Trophoblast cell (in vitro differentiated cells and primary cell): ENCODE data around the gene PLVAP.

Experiments
- DNase-seq, 2 donors: peaks; one replicate each; pipeline ENCODE4 v3.0.0-alpha.2; 2016
- H2AFZ ChIP-seq: 2 replicates; pipeline ENCODE4 v1.6.1; 2013; ENCODE audit warnings: low read length, moderate library complexity, mild to moderate bottlenecking; ENCODE audit not compliant: insufficient read depth, poor library complexity
- H2AK5ac ChIP-seq: 2 replicates; pipeline ENCODE4 v1.6.1; 2013; ENCODE audit warnings: mild to moderate bottlenecking, low read length
- H2BK120ac ChIP-seq: 2 replicates; pipeline ENCODE4 v1.6.1; 2013; ENCODE audit warnings: low read length, mild to moderate bottlenecking, moderate library complexity; ENCODE audit not compliant: insufficient read depth, poor library complexity
- H2BK12ac ChIP-seq: 2 replicates; pipeline ENCODE4 v1.6.1; 2013; ENCODE audit warnings: mild to moderate bottlenecking, low read length, moderate library complexity
- H2BK5ac ChIP-seq: 2 replicates; pipeline ENCODE4 v1.6.1; 2013; ENCODE audit warnings: low read length, low read depth, moderate library complexity, mild to moderate bottlenecking; ENCODE audit not compliant: poor library complexity
- H3K14ac ChIP-seq: 2 replicates; pipeline ENCODE4 v1.6.1; 2013; ENCODE audit warnings: mild to moderate bottlenecking, low read length
- H3K18ac ChIP-seq: 2 replicates; pipeline ENCODE4 v1.6.1; 2013; ENCODE audit warnings: mild to moderate bottlenecking, low read length
- H3K23ac ChIP-seq: 2 replicates; pipeline ENCODE4 v1.6.1; 2013; ENCODE audit warnings: low read length
- H3K27ac ChIP-seq: 2 replicates; pipeline ENCODE4 v1.5.1; 2013; ENCODE audit warnings: low read depth, mild to moderate bottlenecking, inconsistent platforms, low read length, moderate library complexity
- H3K27me3 ChIP-seq: 2 replicates; pipeline ENCODE4 v1.6.1; 2013; ENCODE audit warnings: inconsistent platforms, mild to moderate bottlenecking, low read length, moderate library complexity; ENCODE audit not compliant: insufficient read depth
- H3K36me3 ChIP-seq, 2 experiments: 1 replicate in 1 of 2; 2 replicates in 1 of 2; pipeline ENCODE4 v1.6.1; 2013; ENCODE audit warnings: low read length in 2 of 2, mild to moderate bottlenecking in 2 of 2, moderate library complexity in 1 of 2; ENCODE audit not compliant: insufficient read depth in 2 of 2, control insufficient read depth in 1 of 2
- H3K4ac ChIP-seq: 2 replicates; pipeline ENCODE4 v1.6.1; 2013; ENCODE audit warnings: low read depth, mild to moderate bottlenecking, low read length, moderate library complexity
- H3K4me1 ChIP-seq, 2 experiments: 1 replicate in 1 of 2; 2 replicates in 1 of 2; pipeline ENCODE4 v1.6.1; 2013; ENCODE audit warnings: low read length in 2 of 2, mild to moderate bottlenecking in 2 of 2, moderate library complexity in 1 of 2; ENCODE audit not compliant: insufficient read depth in 2 of 2, control insufficient read depth in 1 of 2
- H3K4me2 ChIP-seq: 2 replicates; pipeline ENCODE4 v1.6.1; 2013; ENCODE audit warnings: inconsistent platforms, mild to moderate bottlenecking, low read length, moderate library complexity
- H3K4me3 ChIP-seq: 2 replicates; pipeline ENCODE4 v1.5.1; 2013; ENCODE audit warnings: mild to moderate bottlenecking, low read depth, low read length, inconsistent platforms
- H3K79me1 ChIP-seq: one replicate; pipeline ENCODE4 v1.6.1; 2013; ENCODE audit warnings: low read length
- H3K79me2 ChIP-seq: 2 replicates; pipeline ENCODE4 v1.6.1; 2013; ENCODE audit warnings: low read length, mild to moderate bottlenecking; ENCODE audit not compliant: control insufficient read depth, insufficient read depth, poor library complexity
- H3K9ac ChIP-seq: 2 replicates; pipeline ENCODE4 v1.6.1; 2013; ENCODE audit warnings: mild to moderate bottlenecking, low read length
- H3K9me3 ChIP-seq: 2 replicates; pipeline ENCODE4 v1.6.1; 2013; ENCODE audit warnings: low read depth, mild to moderate bottlenecking, control low read depth, inconsistent platforms, low read length; ENCODE audit not compliant: insufficient read depth
- H4K12ac ChIP-seq: 2 replicates; pipeline ENCODE4 v1.6.1; 2013; ENCODE audit warnings: low read depth, mild to moderate bottlenecking, low read length, moderate library complexity
- H4K8ac ChIP-seq: 2 replicates; pipeline ENCODE4 v1.6.1; 2013; ENCODE audit warnings: low read depth, mild to moderate bottlenecking, low read length, moderate library complexity
- H4K91ac ChIP-seq: one replicate; pipeline ENCODE4 v1.6.1; 2013; ENCODE audit warnings: low read depth, mild to moderate bottlenecking, low read length, moderate library complexity
- WGBS: extraction: QIAGEN DNeasy Blood & Tissue Kit; methylation state at CpG from one replicate; pipeline ENCODE4 v1.1.7; 2013; ENCODE audit warnings: missing lambda C conversion rate; ENCODE audit not compliant: insufficient read length, insufficient coverage; ENCODE audit errors: extremely low coverage; 5-methylcytosine and 5-hydroxymethylcytosine counted together

Gene PLVAP

GRCh38 chr19:17357724-17358123 lies 19.4 kb downstream of the PLVAP start:
- DNase-seq = no peak
- Histone ChIP-seq H3K23ac (no peak overlapping the region), H3K9ac (no peak overlapping the region), H2AFZ (no peak overlapping the region), H3K36me3 (no peaks in the 10 kb centered on the region), H3K79me2 (no peaks in the 10 kb centered on the region), H2BK12ac (no peak overlapping the region), H4K12ac (no peak overlapping the region), H3K4me1 (no peaks in the 10 kb centered on the region), H4K8ac (no peak overlapping the region), H2BK5ac (no peak overlapping the region), H3K4me2 (no peak overlapping the region), H3K27ac (no peak overlapping the region), H2BK120ac (no peak overlapping the region), H3K4ac (no peak overlapping the region), H3K18ac (no peak overlapping the region), H3K79me1 (no peaks in the 10 kb centered on the region), H3K4me3 (no peak overlapping the region), H3K9me3 (peaks cover 3% of the 10 kb centered on the region), H3K14ac (no peak overlapping the region), H2AK5ac (no peak overlapping the region), H4K91ac (no peak overlapping the region), H3K27me3 (no peaks in the 10 kb centered on the region)
- no CpG with 5 or more reads among the region's 11 CpGs for WGBS

GRCh38 chr19:17357078-17357666 lies 20.0 kb downstream of the PLVAP start:
- H3K9me3 ChIP-seq = peaks cover 3% of the 10 kb centered on the region
- H3K14ac ChIP-seq = no peak overlapping the region
- no peak for DNase-seq
- WGBS = no CpG with 5 or more reads among the region's 7 CpGs
- H3K27me3 ChIP-seq = no peaks in the 10 kb centered on the region
- H3K18ac ChIP-seq = no peak overlapping the region
- no peaks in the 10 kb centered on the region for H3K4me1 ChIP-seq
- no peak overlapping the region for H2BK12ac ChIP-seq
- no peak overlapping the region for H3K9ac ChIP-seq
- no peak overlapping the region for H2BK120ac ChIP-seq
- H3K4ac ChIP-seq = no peak overlapping the region
- H3K27ac ChIP-seq = no peak overlapping the region
- no peak overlapping the region for H3K4me3 ChIP-seq
- H4K8ac ChIP-seq = no peak overlapping the region
- no peaks in the 10 kb centered on the region for H3K79me1 ChIP-seq
- no peaks in the 10 kb centered on the region for H3K36me3 ChIP-seq
- H3K4me2 ChIP-seq = no peak overlapping the region
- H4K12ac ChIP-seq = no peak overlapping the region
- H2AK5ac ChIP-seq = no peak overlapping the region
- H2AFZ ChIP-seq = no peak overlapping the region
- no peak overlapping the region for H2BK5ac ChIP-seq
- H3K23ac ChIP-seq = no peak overlapping the region
- H3K79me2 ChIP-seq = no peaks in the 10 kb centered on the region
- H4K91ac ChIP-seq = no peak overlapping the region

- Histone ChIP-seq H2AK5ac (no peak overlapping the region), H2AFZ (no peak overlapping the region)
Observed at GRCh38 chr19:17353386-17353785, 23.8 kb downstream of the PLVAP start.

GRCh38 chr19:17352608-17353280 lies 24.4 kb downstream of the PLVAP start:
- Histone ChIP-seq H3K27me3 (no peaks in the 10 kb centered on the region), H3K79me1 (no peaks in the 10 kb centered on the region), H3K4ac (no peak overlapping the region), H3K18ac (no peak overlapping the region), H3K9me3 (peaks cover 4% of the 10 kb centered on the region), H3K79me2 (no peaks in the 10 kb centered on the region), H3K4me1 (peaks cover 0 to 2% of the 10 kb centered on the region in 2 experiments), H2BK12ac (no peak overlapping the region), H3K4me3 (no peak overlapping the region), H2AK5ac (no peak overlapping the region), H2AFZ (no peak overlapping the region), H3K4me2 (no peak overlapping the region), H4K8ac (no peak overlapping the region), H3K27ac (no peak overlapping the region), H3K14ac (no peak overlapping the region), H4K12ac (no peak overlapping the region), H2BK120ac (no peak overlapping the region), H3K23ac (no peak overlapping the region), H2BK5ac (no peak overlapping the region), H4K91ac (no peak overlapping the region), H3K9ac (no peak overlapping the region), H3K36me3 (no peaks in the 10 kb centered on the region)
- no CpG with 5 or more reads among the region's 14 CpGs for WGBS
- no peak for DNase-seq

More at GRCh38 chr19:17353386-17353785, 23.8 kb downstream of the PLVAP start:
- H3K9me3 ChIP-seq = peaks cover 4% of the 10 kb centered on the region
- no peak overlapping the region for H2BK120ac ChIP-seq
- no peak overlapping the region for H3K4ac ChIP-seq
- no peak overlapping the region for H4K8ac ChIP-seq
- H3K14ac ChIP-seq = no peak overlapping the region
- H4K12ac ChIP-seq = no peak overlapping the region
- H3K9ac ChIP-seq = no peak overlapping the region
- H3K79me1 ChIP-seq = no peaks in the 10 kb centered on the region
- no peak for DNase-seq
- H4K91ac ChIP-seq = no peak overlapping the region
- no peak overlapping the region for H2BK12ac ChIP-seq
- no peak overlapping the region for H3K18ac ChIP-seq
- H2BK5ac ChIP-seq = no peak overlapping the region
- WGBS = no CpG with 5 or more reads among the region's 8 CpGs
- no peaks in the 10 kb centered on the region for H3K79me2 ChIP-seq
- H3K4me1 ChIP-seq = peaks cover 0 to 2% of the 10 kb centered on the region in 2 experiments
- no peak overlapping the region for H3K23ac ChIP-seq
- H3K36me3 ChIP-seq = no peaks in the 10 kb centered on the region
- H3K27ac ChIP-seq = no peak overlapping the region
- H3K27me3 ChIP-seq = no peaks in the 10 kb centered on the region
- no peak overlapping the region for H3K4me2 ChIP-seq
- no peak overlapping the region for H3K4me3 ChIP-seq
